ENCODE data around the gene GEMIN5. TPM values are rescaled to one million over a fixed set of nuclear protein-coding genes. Genes with fewer than 3 reads are reported as not detected.
"Not testable (repeated sequence)": the region's sequence is repeated elsewhere in the genome, so short reads cannot be mapped to it uniquely, and the experiment has no call there.

GEMIN5 gene
- polyA plus RNA-seq (2013, experiment 1 of 2; ENCODE audit: insufficient read length) = 13.0 TPM
- 13.5 TPM for polyA plus RNA-seq (2013, experiment 2 of 2; ENCODE audit: insufficient read length)

DNA sequence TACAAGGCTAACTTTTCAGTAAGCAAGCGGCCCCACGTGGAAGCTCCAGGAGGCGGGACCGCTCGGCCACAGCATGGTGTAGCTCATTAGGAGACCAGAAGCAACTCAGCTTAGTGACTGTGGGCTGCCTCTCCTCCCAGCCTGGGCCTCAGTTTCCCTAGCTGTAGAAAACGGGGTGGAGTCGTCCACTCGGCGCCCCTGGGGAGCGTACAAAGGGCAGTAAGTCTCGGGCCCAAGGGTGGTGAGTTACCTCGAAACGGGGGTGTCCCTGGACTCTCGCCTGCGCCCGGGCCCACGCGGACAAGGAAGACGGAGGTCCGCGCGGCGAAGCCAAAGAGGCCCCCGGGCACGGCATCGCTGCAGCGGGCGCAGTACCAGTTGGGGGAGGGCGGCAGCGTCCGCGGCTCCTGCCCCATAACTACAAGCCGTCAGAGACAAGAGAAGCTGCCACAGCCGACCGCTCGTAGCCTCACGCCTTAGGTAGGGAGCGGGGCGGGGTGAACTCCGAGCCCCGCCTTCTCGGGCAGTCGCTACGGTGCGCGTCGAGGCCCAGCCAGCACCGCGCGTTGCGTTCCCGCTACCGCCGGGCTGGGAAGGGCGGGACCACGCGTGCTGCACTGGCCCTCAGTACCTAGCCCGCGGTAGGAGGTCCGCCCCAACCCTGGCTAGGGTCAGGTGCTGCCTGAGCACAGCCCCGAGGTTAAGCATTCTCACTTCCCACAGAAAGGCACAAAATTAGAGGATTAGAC, at the start of gene GEMIN5:
TSS of gene GEMIN5 (minus strand) at position 494 of the 749 bp plus-strand sequence. CDS start at position 416, 78 bp downstream.
- peak; percentile 83 for DNase-seq

GRCh38 chr5:154986151-154986550, 48.1 kb upstream of the GEMIN5 start:
- DNase-seq = no peak

- DNase-seq = no peak
Observed at GRCh38 chr5:154984946-154985516, 47.0 kb upstream of the GEMIN5 start.

GRCh38 chr5:154978294-154978693, 40.3 kb upstream of the GEMIN5 start:
- not testable (repeated sequence) for DNase-seq

DNA sequence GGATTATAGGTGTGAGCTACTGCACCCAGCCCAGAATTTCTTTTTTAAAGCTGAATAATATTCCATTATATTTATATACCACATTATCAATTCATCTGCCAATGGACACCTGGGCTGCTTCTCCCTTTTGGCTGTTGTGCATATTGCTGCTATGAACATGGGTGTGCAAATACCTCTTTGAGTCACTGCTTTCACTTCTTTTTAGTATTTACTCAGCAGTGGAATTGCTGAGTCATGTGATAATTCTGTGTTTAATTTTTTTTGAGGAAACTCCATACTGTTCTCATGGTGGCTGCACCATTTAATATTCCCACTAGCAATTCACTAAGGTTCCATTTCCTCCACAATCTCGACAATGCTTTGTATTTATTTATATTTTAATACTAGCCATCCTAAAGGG, 39.4 kb upstream of the GEMIN5 start:
- DNase-seq = peak; percentile 13

GRCh38 chr5:154976082-154976481, 38.1 kb upstream of the GEMIN5 start:
- DNase-seq = not testable (repeated sequence)

GRCh38 chr5:154972476-154973080, 34.6 kb upstream of the GEMIN5 start:
- peak; percentile 54 for DNase-seq

GRCh38 chr5:154971501-154971900, 33.5 kb upstream of the GEMIN5 start:
- DNase-seq = peak; percentile 53

- DNase-seq = no peak
Observed at GRCh38 chr5:154970759-154971158, 32.7 kb upstream of the GEMIN5 start.

- DNase-seq = no peak
Observed at GRCh38 chr5:154968953-154969352, 30.9 kb upstream of the GEMIN5 start.

GRCh38 chr5:154967421-154968024, 29.5 kb upstream of the GEMIN5 start:
- no peak for DNase-seq

DNA sequence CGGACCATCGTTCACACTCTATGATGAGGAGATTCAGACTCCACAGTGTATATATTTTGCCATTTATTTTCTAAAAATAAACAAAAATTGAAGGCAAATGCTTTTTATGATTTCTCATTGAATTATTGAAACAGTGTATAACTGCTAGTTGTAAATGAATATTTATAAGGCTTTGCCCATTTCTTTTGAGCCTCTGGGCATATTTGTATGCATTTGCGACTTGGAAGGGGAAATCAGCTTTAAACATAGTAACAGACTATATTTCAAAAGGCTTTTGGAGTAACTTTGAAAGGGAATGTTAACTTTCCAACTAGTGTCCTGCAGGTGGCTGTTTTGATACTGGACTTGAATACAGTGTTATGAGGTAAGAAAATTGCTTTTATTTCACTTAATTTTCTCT, 28.9 kb upstream of the GEMIN5 start:
- DNase-seq = no peak

- DNase-seq = no peak
Observed at GRCh38 chr5:154966081-154966841, 28.2 kb upstream of the GEMIN5 start.

- no peak for DNase-seq
Observed at GRCh38 chr5:154962494-154962893, 24.5 kb upstream of the GEMIN5 start.

DNA sequence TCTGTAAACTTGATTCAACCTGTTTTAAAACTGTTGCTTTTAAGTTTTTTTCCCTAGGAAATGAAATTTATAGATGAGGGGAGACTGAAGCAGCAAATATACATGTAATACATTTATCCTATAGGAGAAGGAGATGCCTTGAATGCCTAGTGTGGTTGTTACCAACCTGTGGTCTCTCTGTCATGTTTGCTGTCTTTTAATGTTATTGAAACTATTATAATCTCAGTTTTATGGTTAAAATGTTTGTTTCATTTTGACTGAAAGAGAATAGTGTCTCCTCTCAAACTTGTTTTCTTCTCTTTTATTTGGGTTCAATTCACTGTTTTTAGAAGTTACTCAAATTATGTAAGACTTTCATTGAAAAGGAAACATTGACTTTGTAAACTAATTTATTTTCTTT, 18.7 kb upstream of the GEMIN5 start:
- DNase-seq = no peak

GRCh38 chr5:154949781-154950180, 11.8 kb upstream of the GEMIN5 start:
- no peak for DNase-seq

- no peak for DNase-seq
Observed at GRCh38 chr5:154948313-154948712, 10.3 kb upstream of the GEMIN5 start.

- DNase-seq = no peak
Observed at GRCh38 chr5:154947778-154948177, 9.8 kb upstream of the GEMIN5 start.

GRCh38 chr5:154945695-154946301, 7.8 kb upstream of the GEMIN5 start:
- DNase-seq = no peak

DNA sequence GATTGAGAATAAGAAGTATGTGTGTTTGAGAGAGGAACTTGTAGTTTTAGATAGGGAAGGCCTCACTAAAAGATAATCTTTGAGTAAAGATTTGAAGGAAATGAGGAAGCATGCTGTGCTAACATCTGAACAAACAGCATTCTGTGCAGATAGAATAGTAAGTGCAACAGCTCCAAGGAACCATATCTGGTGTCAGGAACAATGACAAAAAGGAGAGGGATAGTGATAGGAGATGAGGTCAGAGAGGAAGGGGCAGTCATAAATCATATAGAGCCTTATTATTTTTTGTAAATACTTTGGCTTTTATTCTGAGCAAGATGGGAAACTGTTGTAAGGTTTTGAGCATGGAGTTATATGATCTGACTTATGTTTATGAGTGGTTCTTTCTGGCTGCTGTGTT, 6.7 kb upstream of the GEMIN5 start:
- no peak for DNase-seq

- DNase-seq = no peak
Observed at GRCh38 chr5:154943527-154943926, 5.5 kb upstream of the GEMIN5 start.
